ENCODE data around the gene EBF4.

The EBF4 gene

GRCh38 chr20:2740702-2741101 is 48.1 kb downstream of the EBF4 start:
- TF ChIP-seq, protein P1, sequence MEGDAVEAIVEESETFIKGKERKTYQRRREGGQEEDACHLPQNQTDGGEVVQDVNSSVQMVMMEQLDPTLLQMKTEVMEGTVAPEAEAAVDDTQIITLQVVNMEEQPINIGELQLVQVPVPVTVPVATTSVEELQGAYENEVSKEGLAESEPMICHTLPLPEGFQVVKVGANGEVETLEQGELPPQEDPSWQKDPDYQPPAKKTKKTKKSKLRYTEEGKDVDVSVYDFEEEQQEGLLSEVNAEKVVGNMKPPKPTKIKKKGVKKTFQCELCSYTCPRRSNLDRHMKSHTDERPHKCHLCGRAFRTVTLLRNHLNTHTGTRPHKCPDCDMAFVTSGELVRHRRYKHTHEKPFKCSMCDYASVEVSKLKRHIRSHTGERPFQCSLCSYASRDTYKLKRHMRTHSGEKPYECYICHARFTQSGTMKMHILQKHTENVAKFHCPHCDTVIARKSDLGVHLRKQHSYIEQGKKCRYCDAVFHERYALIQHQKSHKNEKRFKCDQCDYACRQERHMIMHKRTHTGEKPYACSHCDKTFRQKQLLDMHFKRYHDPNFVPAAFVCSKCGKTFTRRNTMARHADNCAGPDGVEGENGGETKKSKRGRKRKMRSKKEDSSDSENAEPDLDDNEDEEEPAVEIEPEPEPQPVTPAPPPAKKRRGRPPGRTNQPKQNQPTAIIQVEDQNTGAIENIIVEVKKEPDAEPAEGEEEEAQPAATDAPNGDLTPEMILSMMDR (IDR thresholded peaks at IDR 0.05; ENCODE audit: low read depth, low read length), result no peak
- H3K4me3 ChIP-seq (ENCODE audit: low read depth, low read length), result no peak overlapping the region

- TF ChIP-seq, protein P1 (IDR thresholded peaks at IDR 0.05; ENCODE audit: low read depth, low read length), result no peak
Observed at GRCh38 chr20:2741463-2741862, 48.9 kb downstream of the EBF4 start.

DNA sequence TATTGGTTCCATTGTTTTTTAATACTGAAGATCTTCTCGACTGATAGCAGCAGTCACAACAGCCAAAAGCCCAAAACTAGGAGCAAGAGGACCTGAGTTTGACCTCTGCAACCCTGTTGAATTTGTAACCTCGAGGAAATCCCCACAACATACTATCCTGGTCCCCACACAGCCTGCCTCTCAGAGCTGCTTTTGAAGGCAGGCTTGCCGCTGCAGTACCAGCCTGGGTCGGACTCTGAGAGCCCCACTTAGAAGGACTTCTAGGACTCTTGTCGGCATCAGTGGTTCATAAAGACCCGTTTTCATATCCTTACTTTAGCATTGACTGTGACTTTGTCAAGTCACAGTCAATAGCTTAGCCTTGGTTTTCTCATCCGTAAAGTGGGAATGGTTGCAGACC is 49.3 kb downstream of the EBF4 start:
- TF ChIP-seq, protein P1 (IDR thresholded peaks at IDR 0.05; ENCODE audit: low read depth, low read length), result no peak
- no peak overlapping the region for H3K4me3 ChIP-seq (ENCODE audit: low read depth, low read length)

More at GRCh38 chr20:2741463-2741862, 48.9 kb downstream of the EBF4 start:
- H3K4me3 ChIP-seq (ENCODE audit: low read depth, low read length), result no peak overlapping the region

DNA sequence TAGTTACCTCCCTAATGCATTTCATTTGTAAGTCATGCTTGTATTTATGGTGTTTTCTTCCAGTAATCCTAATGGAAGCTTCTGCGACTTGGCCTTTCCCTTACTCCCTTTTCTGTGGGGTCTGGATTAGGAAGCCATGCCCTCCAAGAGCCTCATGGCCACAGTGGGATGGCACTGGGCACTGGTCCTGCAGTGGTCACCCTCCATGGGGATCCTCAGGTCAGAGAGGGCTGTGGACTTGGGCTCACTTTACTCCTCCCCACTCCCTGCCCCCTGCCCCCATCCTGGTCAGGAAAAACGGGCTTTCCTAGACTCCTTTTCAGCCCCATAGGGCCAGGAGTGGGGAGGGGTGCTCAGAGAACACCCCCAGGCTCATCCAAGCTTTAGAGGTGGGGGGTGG is 49.9 kb downstream of the EBF4 start:
- no peak overlapping the region for H3K4me3 ChIP-seq (ENCODE audit: low read depth, low read length)
- TF ChIP-seq, protein P1 (IDR thresholded peaks at IDR 0.05; ENCODE audit: low read depth, low read length), result no peak

DNA sequence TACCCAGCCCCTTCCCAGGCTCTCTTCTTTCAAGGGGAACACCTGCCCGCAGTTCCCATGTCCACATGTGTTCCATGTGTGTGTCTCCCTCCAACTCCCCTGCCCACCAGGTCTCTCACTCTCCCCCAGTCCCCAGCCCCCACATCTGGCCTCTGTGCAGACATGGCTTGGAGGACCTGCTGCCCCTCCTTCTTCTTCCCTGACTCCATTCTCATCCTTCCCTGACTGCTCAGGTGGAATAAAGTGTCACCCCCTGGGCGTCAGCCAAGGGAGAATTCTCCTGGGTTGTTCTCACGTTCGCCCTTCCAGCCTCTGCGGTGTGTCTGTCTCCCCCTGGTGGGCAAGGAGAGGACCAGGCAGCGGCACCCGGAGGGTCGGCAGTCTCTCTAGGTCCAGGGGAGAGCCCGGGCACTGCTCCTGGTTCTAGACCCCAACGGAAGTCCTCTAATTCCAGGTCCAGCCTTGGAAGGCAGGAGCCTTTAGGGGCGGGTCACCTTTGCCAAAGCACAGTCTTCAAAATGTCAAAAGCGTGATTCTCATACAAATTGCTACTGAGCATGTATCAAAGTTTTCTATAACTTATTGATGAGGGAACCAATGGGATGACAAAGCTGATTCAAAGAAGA is 50.5 kb downstream of the EBF4 start:
- TF ChIP-seq, protein P1 (IDR thresholded peaks at IDR 0.05; ENCODE audit: low read depth, low read length), result peak; percentile 91
- H3K4me3 ChIP-seq (ENCODE audit: low read depth, low read length), result no peak overlapping the region

DNA sequence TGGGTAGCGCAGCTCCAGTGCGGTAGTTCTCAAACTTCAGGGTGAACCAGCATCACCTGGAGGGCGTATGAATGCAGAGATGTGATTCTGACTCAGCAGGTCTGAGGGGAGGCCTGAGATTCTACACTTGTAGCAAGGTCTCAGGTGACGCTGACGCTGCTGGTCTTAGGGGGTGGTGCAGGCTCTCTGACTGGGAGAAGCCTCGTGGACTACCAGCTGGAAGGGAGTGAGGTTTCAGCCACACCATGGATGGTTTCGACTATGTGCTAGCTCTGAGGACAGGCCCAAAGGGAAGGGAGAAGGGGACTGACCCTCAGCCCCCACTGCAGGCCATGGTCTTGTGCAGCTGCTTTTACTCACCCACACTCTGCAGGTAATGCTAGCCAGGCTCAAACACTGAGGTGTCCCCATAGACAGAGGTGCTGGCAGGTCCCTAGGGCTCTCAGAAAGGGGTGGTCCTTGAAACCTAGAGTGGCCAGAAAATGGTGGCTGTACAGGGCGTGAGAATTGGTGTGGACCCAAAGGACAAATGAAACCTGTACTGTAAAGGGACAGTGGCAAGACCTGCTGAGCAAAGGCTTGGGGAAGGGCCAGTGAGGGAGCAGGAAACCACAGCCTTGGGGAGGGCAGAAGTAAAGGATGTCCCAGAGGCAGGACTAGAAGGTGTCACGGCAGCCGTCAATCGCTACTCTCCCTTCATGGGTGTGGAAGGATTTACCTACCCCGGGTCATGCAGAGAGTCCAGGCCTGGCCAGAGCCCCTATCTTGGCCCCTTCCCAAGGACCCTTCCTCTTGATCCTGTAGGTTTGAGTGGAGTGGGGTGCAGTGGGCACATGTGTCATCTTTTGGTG is 52.7 kb downstream of the EBF4 start:
- no peak overlapping the region for H3K4me3 ChIP-seq (ENCODE audit: low read depth, low read length)
- TF ChIP-seq, protein P1 (IDR thresholded peaks at IDR 0.05; ENCODE audit: low read depth, low read length), result no peak
